C4-2B (cell line): Measurements from ENCODE around the gene CDHR4.
"Not testable (repeated sequence)": the region's sequence is repeated elsewhere in the genome, so short reads cannot be mapped to it uniquely, and the experiment has no call there.

Source experiments
- H3K27ac ChIP-seq: fragments of 450-650 bp; 2 replicates; pipeline ENCODE4 v1.5.1; 2017
- ZFX ChIP-seq: fragments of 450-650 bp; IDR thresholded peaks from 2 replicates; pipeline ENCODE4 v1.6.1; 2017
- TF ChIP-seq, protein P1 (sequence below): fragments of 450-650 bp; conservative IDR thresholded peaks from 2 replicates; pipeline ENCODE4 v1.5.1; 2017; ENCODE audit warnings: mild to moderate bottlenecking

CDHR4 gene

DNA sequence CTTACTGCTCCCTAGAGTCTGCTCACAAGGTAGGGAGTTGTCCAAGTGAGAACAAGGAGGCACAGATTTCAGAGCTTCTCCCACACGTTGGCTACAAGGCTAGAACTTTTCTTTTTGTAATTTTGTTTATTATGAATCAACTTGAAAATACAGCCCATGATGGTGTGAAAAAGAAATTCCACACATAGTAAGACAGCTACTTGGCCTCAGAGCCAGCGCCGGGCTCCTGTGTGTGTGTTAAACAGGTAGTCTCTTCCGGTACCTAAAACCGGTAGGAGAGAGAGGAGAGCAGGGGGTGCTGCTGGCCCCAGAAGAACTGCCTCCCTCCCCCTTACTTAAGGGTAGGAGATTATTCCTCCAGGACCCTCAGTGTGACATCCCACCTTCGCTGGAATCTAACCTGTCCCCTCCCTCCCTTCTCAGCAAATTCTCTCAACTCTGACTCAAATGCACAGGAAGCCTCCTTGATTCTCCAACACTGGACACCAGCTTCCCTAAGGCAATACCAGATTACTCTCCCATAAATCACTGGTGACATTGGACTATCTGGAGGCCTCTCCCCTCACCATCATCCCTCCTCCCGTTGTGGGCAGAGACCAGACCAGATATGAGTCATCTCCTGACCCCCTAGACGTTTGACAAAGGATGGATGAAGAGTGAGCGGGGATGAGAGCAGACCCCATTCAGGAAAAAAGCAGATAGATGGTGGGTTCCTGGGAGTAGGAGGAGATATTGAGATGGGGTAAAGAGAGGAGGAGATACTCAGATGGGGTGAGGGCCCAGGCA lies 8.9 kb downstream of the CDHR4 start:
- no peak for TF ChIP-seq ZFX
- TF ChIP-seq, protein P1, sequence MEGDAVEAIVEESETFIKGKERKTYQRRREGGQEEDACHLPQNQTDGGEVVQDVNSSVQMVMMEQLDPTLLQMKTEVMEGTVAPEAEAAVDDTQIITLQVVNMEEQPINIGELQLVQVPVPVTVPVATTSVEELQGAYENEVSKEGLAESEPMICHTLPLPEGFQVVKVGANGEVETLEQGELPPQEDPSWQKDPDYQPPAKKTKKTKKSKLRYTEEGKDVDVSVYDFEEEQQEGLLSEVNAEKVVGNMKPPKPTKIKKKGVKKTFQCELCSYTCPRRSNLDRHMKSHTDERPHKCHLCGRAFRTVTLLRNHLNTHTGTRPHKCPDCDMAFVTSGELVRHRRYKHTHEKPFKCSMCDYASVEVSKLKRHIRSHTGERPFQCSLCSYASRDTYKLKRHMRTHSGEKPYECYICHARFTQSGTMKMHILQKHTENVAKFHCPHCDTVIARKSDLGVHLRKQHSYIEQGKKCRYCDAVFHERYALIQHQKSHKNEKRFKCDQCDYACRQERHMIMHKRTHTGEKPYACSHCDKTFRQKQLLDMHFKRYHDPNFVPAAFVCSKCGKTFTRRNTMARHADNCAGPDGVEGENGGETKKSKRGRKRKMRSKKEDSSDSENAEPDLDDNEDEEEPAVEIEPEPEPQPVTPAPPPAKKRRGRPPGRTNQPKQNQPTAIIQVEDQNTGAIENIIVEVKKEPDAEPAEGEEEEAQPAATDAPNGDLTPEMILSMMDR, result no peak
- H3K27ac ChIP-seq, result no peak overlapping the region

- H3K27ac ChIP-seq, result no peak overlapping the region
- TF ChIP-seq, protein P1, result no peak
- no peak for TF ChIP-seq ZFX
Observed at GRCh38 chr3:49788056-49788455, 11.6 kb downstream of the CDHR4 start.

DNA sequence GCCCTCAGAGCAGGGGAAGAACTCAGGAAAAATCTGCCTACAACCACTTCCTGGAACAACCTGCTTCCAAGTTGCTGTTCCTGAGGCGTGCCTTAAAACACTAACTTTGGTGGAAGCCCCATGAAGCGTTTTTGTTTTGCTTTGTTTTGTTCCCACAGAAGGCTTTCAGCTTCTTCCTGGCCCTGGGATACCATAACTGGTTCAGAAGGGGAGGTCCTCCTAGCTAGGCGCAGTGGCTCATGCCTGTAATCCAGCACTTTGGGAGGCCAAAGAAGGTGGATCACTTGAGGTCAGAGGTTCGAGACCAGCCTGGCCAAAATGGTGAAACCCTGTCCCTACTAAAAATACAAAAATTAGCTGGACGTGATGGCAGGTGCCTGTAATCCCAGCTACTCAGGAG lies 12.1 kb downstream of the CDHR4 start:
- TF ChIP-seq, protein P1, result no peak
- TF ChIP-seq ZFX, result no peak
- H3K27ac ChIP-seq, result no peak overlapping the region; the same call in 1 of the 2 replicates

GRCh38 chr3:49787182-49787464 lies 12.6 kb downstream of the CDHR4 start:
- TF ChIP-seq, protein P1, result no peak
- TF ChIP-seq ZFX, result no peak
- H3K27ac ChIP-seq, result peak overlapping the region; percentile 82

GRCh38 chr3:49786357-49787181 lies 13.1 kb downstream of the CDHR4 start, which contains the start of gene IP6K1:
IP6K1 (minus strand) TSS chr3:49786542; CDS start chr3:49748040, 38,502 bp downstream.
- H3K27ac ChIP-seq, result peak within 1 kb of the TSS; percentile 82
- TF ChIP-seq ZFX, result peak; percentile 55
- TF ChIP-seq, protein P1, result no peak

DNA sequence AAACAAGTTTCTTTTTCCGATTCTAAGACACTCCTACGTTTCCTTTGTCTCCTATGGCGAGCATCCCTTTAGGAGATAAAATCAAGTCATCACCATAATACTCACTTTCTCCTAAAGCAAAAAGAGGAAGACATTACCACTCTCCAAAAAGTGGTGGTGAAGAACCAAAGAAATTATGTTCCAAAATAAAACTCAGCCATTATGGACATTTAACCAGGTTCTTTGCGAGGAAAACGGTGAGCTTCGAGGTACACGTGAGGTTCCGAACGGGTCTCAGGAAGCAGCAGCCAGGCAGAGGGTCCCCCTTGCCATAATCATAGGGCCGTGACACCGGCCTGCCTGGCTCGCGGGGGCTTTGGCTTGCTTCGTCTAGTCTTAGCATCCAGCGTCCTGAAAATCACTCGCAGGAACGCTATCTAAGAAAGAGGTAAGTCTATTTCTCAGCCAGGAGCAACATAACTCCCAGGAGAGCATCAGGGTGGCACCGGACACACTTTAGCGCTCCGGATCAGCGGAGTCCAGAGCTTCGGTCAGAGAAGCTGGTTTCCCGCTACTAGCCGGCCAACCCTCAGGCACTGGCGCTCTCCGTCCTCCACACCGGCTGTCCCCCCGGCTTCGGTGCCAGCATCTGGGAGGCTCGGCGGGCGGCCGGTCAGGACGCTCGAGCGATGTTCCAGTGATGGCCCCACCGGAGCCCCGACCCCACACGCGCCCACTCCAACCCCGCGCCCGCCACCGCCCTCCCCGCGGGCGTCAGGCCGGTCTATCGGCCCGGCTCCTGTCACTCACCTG lies 13.9 kb downstream of the CDHR4 start:
- TF ChIP-seq, protein P1, result no peak
- TF ChIP-seq ZFX, result no peak
- peak overlapping the region; percentile 82 for H3K27ac ChIP-seq

DNA sequence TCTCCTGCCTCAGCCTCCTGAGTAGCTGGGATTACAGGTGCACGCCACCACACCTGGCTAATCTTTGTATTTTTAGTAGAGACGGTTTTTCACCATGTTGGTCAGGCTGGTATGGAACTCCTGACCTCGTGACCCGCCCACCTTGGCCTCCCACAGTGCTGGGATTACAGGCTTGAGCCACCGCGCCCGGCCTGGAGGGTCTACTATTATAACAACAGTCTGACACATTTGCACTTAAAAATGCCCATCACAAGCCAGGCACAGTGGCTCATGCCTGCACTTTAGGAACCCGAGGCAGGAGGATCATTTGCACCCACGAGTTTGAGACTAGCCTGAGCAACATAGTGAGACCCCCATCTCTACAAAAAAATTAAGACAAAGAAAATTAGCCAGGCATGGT lies 17.4 kb downstream of the CDHR4 start:
- not testable (repeated sequence) for H3K27ac ChIP-seq
